Natural killer cell (primary cell): Measurements from ENCODE around the gene PCDHB2. TPM values are rescaled to one million over a fixed set of nuclear protein-coding genes. Genes with fewer than 3 reads are reported as not detected.
"Not testable (repeated sequence)": the region's sequence is repeated elsewhere in the genome, so short reads cannot be mapped to it uniquely, and the experiment has no call there.

Source experiments
- ATAC-seq, 3 donors: fragments of 150-1000 bp in 2 of 3; fragments of 200-7000 bp in 1 of 3; cut with Tn5 transposase; 1 replicate in 1 of 3; 2 replicates in 2 of 3; pipeline ENCODE4 v1.10.0; 2021; ENCODE audit warnings: mild to moderate bottlenecking in 2 of 3, moderate library complexity in 2 of 3
- DNase-seq, 2 donors: peaks; one replicate each; pipeline versions ENCODE4 v3.0.0 to v3.0.0-alpha.2; 2013 to 2021; ENCODE audit warnings: mixed read lengths in 1 of 2
- H3K27ac ChIP-seq: one replicate; pipeline ENCODE4 v1.5.1; 2013; ENCODE audit warnings: mild to moderate bottlenecking, low read length
- H3K27me3 ChIP-seq: one replicate; pipeline ENCODE4 v1.6.1; 2013; ENCODE audit warnings: low read length; ENCODE audit not compliant: control insufficient read depth, insufficient read depth
- H3K36me3 ChIP-seq: one replicate; pipeline ENCODE4 v1.6.1; 2013; ENCODE audit warnings: low read length; ENCODE audit not compliant: control insufficient read depth, insufficient read depth
- H3K4me1 ChIP-seq: one replicate; pipeline ENCODE4 v1.6.1; 2013; ENCODE audit warnings: low read length; ENCODE audit not compliant: control insufficient read depth, insufficient read depth
- H3K4me3 ChIP-seq: one replicate; pipeline ENCODE4 v1.5.1; 2013; ENCODE audit warnings: low read length
- H3K9me3 ChIP-seq: one replicate; pipeline ENCODE4 v1.6.1; 2013; ENCODE audit warnings: low read length; ENCODE audit not compliant: control insufficient read depth, insufficient read depth
- H3K27ac Mint-ChIP-seq, 2 donors: one replicate each; pipeline ENCODE4 v1.8.0; 2022; ENCODE audit warnings: mild to moderate bottlenecking in 2 of 2, mixed read lengths in 2 of 2, moderate library complexity in 1 of 2
- H3K27me3 Mint-ChIP-seq, 2 donors: one replicate each; pipeline ENCODE4 v1.8.0; 2022; ENCODE audit warnings: low read depth in 2 of 2, mixed read lengths in 2 of 2
- H3K36me3 Mint-ChIP-seq: one replicate; pipeline ENCODE4 v1.8.0; 2022; ENCODE audit warnings: mixed read lengths
- H3K4me1 Mint-ChIP-seq, 2 donors: one replicate each; pipeline ENCODE4 v1.8.0; 2022; ENCODE audit warnings: mixed read lengths in 2 of 2
- H3K4me3 Mint-ChIP-seq: one replicate; pipeline ENCODE4 v1.8.0; 2022; ENCODE audit warnings: mild to moderate bottlenecking, moderate library complexity, mixed read lengths
- H3K9me3 Mint-ChIP-seq, 2 donors: one replicate each; pipeline ENCODE4 v1.8.0; 2022; ENCODE audit warnings: mixed read lengths in 2 of 2
- CTCF ChIP-seq: fragments of 200-600 bp; IDR thresholded peaks from one replicate; pipeline ENCODE4 v1.8.0; 2022; ENCODE audit warnings: antibody characterized with exemption
- WGBS: methylation state at CpG from one replicate; pipeline ENCODE4 v1.1.7; 2013; ENCODE audit warnings: missing lambda C conversion rate; ENCODE audit not compliant: insufficient coverage; 5-methylcytosine and 5-hydroxymethylcytosine counted together
- intact Hi-C: fragments of 100-400 bp; cut with micrococcal nuclease; formaldehyde crosslinking; loops from one replicate; pipeline ENCODE4 v1.14.2; 2022
- total RNA-seq, 4 donors: library from RNA; stranded (reverse); fragments of 120-200 nt in 1 of 4; gene quantifications; one replicate each; pipeline versions ENCODE4 v1.2.3 to v1.2.4, GENCODE V29; 2013 to 2022

The PCDHB2 gene
- total RNA-seq, 3 donors from 2014 or later (not counting 1 experiment from before 2014, with no cell fraction given): not detected

GRCh38 chr5:141127305-141127704 lies 32.9 kb downstream of the PCDHB2 start:
- H3K9me3 Mint-ChIP-seq: peaks cover 2 to 11% of the 10 kb centered on the region in 2 donors
- Histone ChIP-seq H3K27me3 (peaks cover 2% of the 10 kb centered on the region), H3K36me3 (no peaks in the 10 kb centered on the region), H3K9me3 (no peaks in the 10 kb centered on the region), H3K4me3 (no peak overlapping the region), H3K27ac (no peak overlapping the region), H3K4me1 (no peaks in the 10 kb centered on the region)
- DNase-seq (no peak), ATAC-seq (no peak)
- H3K4me1 Mint-ChIP-seq: no peaks in the 10 kb centered on the region
- H3K27ac Mint-ChIP-seq: no peak overlapping the region
- intact Hi-C loops: no loop called here
- 78% methylated on average over 1 of the region's 1 CpG for WGBS
- H3K36me3 Mint-ChIP-seq: peaks cover 14% of the 10 kb centered on the region
- H3K4me3 Mint-ChIP-seq: no peak overlapping the region
- peaks cover 0 to 7% of the 10 kb centered on the region in 2 donors for H3K27me3 Mint-ChIP-seq
- no peak for TF ChIP-seq CTCF

- peaks cover 10 to 12% of the 10 kb centered on the region in 2 donors for H3K9me3 Mint-ChIP-seq
- H3K4me3 Mint-ChIP-seq: no peak within 1 kb of the TSS
- no peak within 1 kb of the TSS for H3K4me3 ChIP-seq
- peaks cover 14% of the 10 kb centered on the region for H3K9me3 ChIP-seq
- no peaks in the 10 kb centered on the region for H3K36me3 ChIP-seq
- TF ChIP-seq CTCF: no peak
- no peaks in the 10 kb centered on the region for H3K4me1 ChIP-seq
- H3K27me3 ChIP-seq: peaks cover 2% of the 10 kb centered on the region
- H3K4me1 Mint-ChIP-seq: peaks cover 0 to 7% of the 10 kb centered on the region in 2 donors
- peaks cover 0 to 3% of the 10 kb centered on the region in 2 donors for H3K27me3 Mint-ChIP-seq
- DNase-seq: peak in 1 of 2 donors; percentile 4
- intact Hi-C loops: no loop called here
- ATAC-seq: no peak
- peaks cover 20% of the 10 kb centered on the region for H3K36me3 Mint-ChIP-seq
- no peak within 1 kb of the TSS for H3K27ac ChIP-seq
- no peak within 1 kb of the TSS for H3K27ac Mint-ChIP-seq
- WGBS: 31% methylated on average over 22 of the region's 22 CpGs
Measured at GRCh38 chr5:141135030-141135717, 40.8 kb downstream of the PCDHB2 start, which contains the start of gene PCDHB5. TSS of gene PCDHB5 (plus strand) at chr5:141135206. CDS start at chr5:141135435, 229 bp downstream.

GRCh38 chr5:141135718-141136266 lies 41.4 kb downstream of the PCDHB2 start:
- H3K4me1 Mint-ChIP-seq: peaks cover 0 to 7% of the 10 kb centered on the region in 2 donors
- Histone ChIP-seq H3K27ac (no peak overlapping the region), H3K9me3 (peaks cover 14% of the 10 kb centered on the region), H3K4me1 (no peaks in the 10 kb centered on the region), H3K27me3 (peaks cover 2% of the 10 kb centered on the region), H3K36me3 (no peaks in the 10 kb centered on the region), H3K4me3 (no peak overlapping the region)
- no peak overlapping the region for H3K4me3 Mint-ChIP-seq
- DNase-seq: no peak
- no peak overlapping the region for H3K27ac Mint-ChIP-seq
- peaks cover 8 to 10% of the 10 kb centered on the region in 2 donors for H3K9me3 Mint-ChIP-seq
- no peak for TF ChIP-seq CTCF
- 53% methylated on average over 19 of the region's 19 CpGs for WGBS
- peaks cover 20% of the 10 kb centered on the region for H3K36me3 Mint-ChIP-seq
- H3K27me3 Mint-ChIP-seq: peaks cover 0 to 3% of the 10 kb centered on the region in 2 donors
- intact Hi-C loops: no loop called here
- no peak for ATAC-seq

GRCh38 chr5:141137346-141137745 lies 42.9 kb downstream of the PCDHB2 start:
- H3K9me3 Mint-ChIP-seq: peaks cover 13 to 16% of the 10 kb centered on the region in 2 donors
- WGBS: 47% methylated on average over 34 of the region's 34 CpGs
- H3K4me1 Mint-ChIP-seq: not testable (repeated sequence)

More at GRCh38 chr5:141137346-141137745, 42.9 kb downstream of the PCDHB2 start:
- H3K27me3 ChIP-seq, H3K27ac Mint-ChIP-seq, ATAC-seq, H3K27me3 Mint-ChIP-seq, H3K36me3 ChIP-seq, H3K4me3 Mint-ChIP-seq, intact Hi-C loops, H3K4me3 ChIP-seq, H3K27ac ChIP-seq, DNase-seq, H3K4me1 ChIP-seq: not testable (repeated sequence)
- peaks cover 20% of the 10 kb centered on the region for H3K36me3 Mint-ChIP-seq
- peaks cover 14% of the 10 kb centered on the region for H3K9me3 ChIP-seq

Other genes starting within 250 kb of the PCDHB2 start
- not detected for gene PCDHA9, start 246.2 kb upstream of the PCDHB2 start, total RNA-seq
- not detected for gene PCDHA10, start 238.7 kb upstream of the PCDHB2 start, total RNA-seq
- not detected for gene PCDHA11, start 225.7 kb upstream of the PCDHB2 start, total RNA-seq
- not detected for gene PCDHA12, start 219.3 kb upstream of the PCDHB2 start, total RNA-seq
- gene PCDHA13, start 212.5 kb upstream of the PCDHB2 start, total RNA-seq: not detected
- gene PCDHAC1, start 168.3 kb upstream of the PCDHB2 start, total RNA-seq: not detected
- not detected for gene PCDHAC2, start 128.1 kb upstream of the PCDHB2 start, total RNA-seq
- not detected for gene PCDHB1, start 43.2 kb upstream of the PCDHB2 start, total RNA-seq
- gene PCDHB3, start 5.9 kb downstream of the PCDHB2 start, total RNA-seq: not detected
- gene PCDHB4, start 27.2 kb downstream of the PCDHB2 start, total RNA-seq: not detected
- gene PCDHB5, start 40.6 kb downstream of the PCDHB2 start, total RNA-seq: not detected
- gene PCDHB6, start 55.4 kb downstream of the PCDHB2 start, total RNA-seq: not detected
- gene PCDHB7, start 78.0 kb downstream of the PCDHB2 start, total RNA-seq: not detected
- not detected for gene PCDHB8, start 83.2 kb downstream of the PCDHB2 start, total RNA-seq
- not detected for gene PCDHB16, start 87.8 kb downstream of the PCDHB2 start, total RNA-seq
- under 1 TPM in 1 of 3 donors, not detected in 2; 0.15 TPM for gene PCDHB9, start 92.5 kb downstream of the PCDHB2 start, total RNA-seq
- gene PCDHB10, start 97.7 kb downstream of the PCDHB2 start, total RNA-seq: under 1 TPM in 1 of 3 donors, not detected in 2; 0.15 TPM
- gene PCDHB11, start 105.0 kb downstream of the PCDHB2 start, total RNA-seq: not detected
- not detected for gene PCDHB12, start 114.1 kb downstream of the PCDHB2 start, total RNA-seq
- not detected for gene PCDHB13, start 119.3 kb downstream of the PCDHB2 start, total RNA-seq
- not detected for gene PCDHB14, start 128.7 kb downstream of the PCDHB2 start, total RNA-seq
- not detected for gene PCDHB15, start 150.8 kb downstream of the PCDHB2 start, total RNA-seq
- under 1 TPM in 1 of 3 donors, not detected in 2; 0.73 TPM for gene SLC25A2, start 209.4 kb downstream of the PCDHB2 start, total RNA-seq
- 10 to 100 TPM; 77.3 to 96.1 (median 89.4) TPM for gene TAF7, start 226.2 kb downstream of the PCDHB2 start, total RNA-seq
- gene PCDHGA1, start 235.9 kb downstream of the PCDHB2 start, total RNA-seq: not detected
- gene PCDHGA2, start 244.1 kb downstream of the PCDHB2 start, total RNA-seq: not detected
- gene PCDHGA3, start 249.2 kb downstream of the PCDHB2 start, total RNA-seq: not detected